ENCODE data around the gene PPP1R37.

The PPP1R37 gene

DNA sequence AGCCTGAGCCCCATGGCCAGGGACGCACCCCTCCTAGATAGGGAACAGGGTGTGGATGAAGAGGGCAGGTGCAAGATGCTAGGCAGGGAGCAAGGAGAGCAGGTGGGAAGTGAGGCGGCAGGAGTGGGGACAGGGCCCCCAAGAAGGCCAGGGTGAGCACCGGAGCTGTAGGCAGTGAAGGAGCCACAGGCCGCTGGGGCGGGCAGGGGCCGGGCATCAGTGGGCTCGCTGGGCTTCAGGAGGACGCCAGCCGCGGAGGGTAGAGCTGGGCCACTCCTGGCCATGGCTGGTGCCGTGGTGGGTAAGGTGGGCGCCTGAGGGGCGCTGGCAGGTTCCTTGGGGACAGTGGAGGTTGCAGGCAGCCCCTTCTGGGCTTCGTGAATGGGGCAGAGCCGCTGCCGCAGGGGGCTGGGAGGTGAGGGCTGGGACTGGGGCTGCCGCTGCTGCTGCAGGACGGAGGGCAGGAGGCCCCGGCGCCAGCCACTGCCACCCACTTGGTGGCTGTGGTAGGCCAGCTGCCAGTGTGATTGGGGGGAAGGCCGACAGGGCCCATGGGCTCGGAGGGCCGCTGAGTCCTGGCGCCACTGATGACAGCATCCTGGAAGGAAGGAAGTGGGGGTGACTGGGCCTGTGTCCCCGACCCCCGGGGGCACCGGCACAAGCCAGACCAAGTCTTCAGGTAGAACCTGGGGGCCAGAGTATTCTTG, 65.7 kb downstream of the PPP1R37 start:
- no peak for TF ChIP-seq POLR2AphosphoS5 (IDR thresholded peaks at IDR 0.05; ENCODE audit: low read depth, low read length)
- no peak for TF ChIP-seq SIN3A (IDR thresholded peaks at IDR 0.05; ENCODE audit: borderline replicate concordance, insufficient read depth, low read length)
- TF ChIP-seq, protein P1, sequence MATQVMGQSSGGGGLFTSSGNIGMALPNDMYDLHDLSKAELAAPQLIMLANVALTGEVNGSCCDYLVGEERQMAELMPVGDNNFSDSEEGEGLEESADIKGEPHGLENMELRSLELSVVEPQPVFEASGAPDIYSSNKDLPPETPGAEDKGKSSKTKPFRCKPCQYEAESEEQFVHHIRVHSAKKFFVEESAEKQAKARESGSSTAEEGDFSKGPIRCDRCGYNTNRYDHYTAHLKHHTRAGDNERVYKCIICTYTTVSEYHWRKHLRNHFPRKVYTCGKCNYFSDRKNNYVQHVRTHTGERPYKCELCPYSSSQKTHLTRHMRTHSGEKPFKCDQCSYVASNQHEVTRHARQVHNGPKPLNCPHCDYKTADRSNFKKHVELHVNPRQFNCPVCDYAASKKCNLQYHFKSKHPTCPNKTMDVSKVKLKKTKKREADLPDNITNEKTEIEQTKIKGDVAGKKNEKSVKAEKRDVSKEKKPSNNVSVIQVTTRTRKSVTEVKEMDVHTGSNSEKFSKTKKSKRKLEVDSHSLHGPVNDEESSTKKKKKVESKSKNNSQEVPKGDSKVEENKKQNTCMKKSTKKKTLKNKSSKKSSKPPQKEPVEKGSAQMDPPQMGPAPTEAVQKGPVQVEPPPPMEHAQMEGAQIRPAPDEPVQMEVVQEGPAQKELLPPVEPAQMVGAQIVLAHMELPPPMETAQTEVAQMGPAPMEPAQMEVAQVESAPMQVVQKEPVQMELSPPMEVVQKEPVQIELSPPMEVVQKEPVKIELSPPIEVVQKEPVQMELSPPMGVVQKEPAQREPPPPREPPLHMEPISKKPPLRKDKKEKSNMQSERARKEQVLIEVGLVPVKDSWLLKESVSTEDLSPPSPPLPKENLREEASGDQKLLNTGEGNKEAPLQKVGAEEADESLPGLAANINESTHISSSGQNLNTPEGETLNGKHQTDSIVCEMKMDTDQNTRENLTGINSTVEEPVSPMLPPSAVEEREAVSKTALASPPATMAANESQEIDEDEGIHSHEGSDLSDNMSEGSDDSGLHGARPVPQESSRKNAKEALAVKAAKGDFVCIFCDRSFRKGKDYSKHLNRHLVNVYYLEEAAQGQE (IDR thresholded peaks at IDR 0.05; ENCODE audit: insufficient read depth in 1 of 2, low read depth in 2 of 2, low read length in 2 of 2): no peak
- TF ChIP-seq FOXP2 (optimal IDR thresholded peaks at IDR 0.05; ENCODE audit: borderline replicate concordance, extremely low read depth, extremely low read length, insufficient read depth): no peak
- TF ChIP-seq TAF1 (IDR thresholded peaks at IDR 0.05; ENCODE audit: borderline replicate concordance, insufficient read depth, low read length): no peak

DNA sequence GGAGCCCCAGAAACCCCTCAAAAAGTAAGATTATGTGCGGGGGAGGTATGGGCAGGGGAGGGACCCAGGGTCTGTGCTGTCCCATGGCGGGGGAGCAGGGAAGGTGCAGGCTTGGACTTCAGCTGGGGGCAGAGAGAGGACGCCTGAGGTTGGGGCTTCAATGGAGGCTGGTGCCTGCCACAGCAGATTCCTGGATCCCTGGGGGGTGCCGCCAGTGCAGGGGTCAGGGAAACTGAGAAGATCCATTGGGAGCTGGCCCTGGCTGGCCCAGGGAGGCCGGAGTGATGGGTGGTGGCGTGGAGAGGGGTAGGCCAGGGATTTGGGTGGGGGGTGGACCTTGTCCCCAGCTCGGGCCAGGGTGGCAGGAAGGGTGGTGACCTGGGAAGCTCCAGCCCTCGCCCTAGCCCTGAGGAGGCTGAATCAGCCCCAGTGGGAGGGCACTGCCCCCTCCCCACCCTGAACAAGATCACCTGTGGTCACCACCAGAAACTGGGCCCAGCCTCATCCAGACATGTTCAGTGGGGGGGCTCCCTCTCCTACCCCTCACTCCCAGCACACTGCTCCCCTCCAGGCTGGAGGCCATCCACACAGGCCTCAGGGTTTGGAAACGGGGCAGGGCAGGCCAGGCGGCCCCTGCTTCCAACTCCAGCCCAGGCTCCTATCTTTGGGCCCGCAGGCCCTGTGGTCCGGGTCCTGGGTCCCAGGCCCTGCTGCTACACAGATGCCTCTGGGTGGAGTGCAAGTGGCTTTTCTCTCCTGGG, 66.4 kb downstream of the PPP1R37 start:
- TF ChIP-seq SIN3A (IDR thresholded peaks at IDR 0.05; ENCODE audit: borderline replicate concordance, insufficient read depth, low read length): no peak
- TF ChIP-seq POLR2AphosphoS5 (IDR thresholded peaks at IDR 0.05; ENCODE audit: low read depth, low read length): no peak
- TF ChIP-seq, protein P1 (IDR thresholded peaks at IDR 0.05; ENCODE audit: insufficient read depth in 1 of 2, low read depth in 2 of 2, low read length in 2 of 2): no peak
- TF ChIP-seq FOXP2 (optimal IDR thresholded peaks at IDR 0.05; ENCODE audit: borderline replicate concordance, extremely low read depth, extremely low read length, insufficient read depth): no peak
- no peak for TF ChIP-seq TAF1 (IDR thresholded peaks at IDR 0.05; ENCODE audit: borderline replicate concordance, insufficient read depth, low read length)

DNA sequence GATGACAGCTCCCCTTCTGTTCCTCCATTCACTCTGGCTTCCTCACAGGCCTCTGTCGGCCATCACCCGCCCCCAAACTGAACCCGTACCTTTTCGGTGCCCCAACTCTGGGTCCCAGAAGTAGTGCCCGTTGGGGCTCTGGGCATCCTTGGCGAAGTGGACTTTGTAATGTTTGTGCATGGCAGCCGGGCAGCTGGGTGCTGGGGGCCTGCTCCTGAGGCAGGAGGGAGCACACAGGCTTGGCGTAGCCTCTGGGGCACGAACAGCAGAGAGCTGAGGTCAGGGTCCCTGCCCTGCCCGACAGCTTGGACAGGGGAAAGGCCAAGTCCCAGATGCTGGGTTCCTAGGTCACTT, 67.0 kb downstream of the PPP1R37 start:
- no peak for TF ChIP-seq FOXP2 (optimal IDR thresholded peaks at IDR 0.05; ENCODE audit: borderline replicate concordance, extremely low read depth, extremely low read length, insufficient read depth)
- TF ChIP-seq SIN3A (IDR thresholded peaks at IDR 0.05; ENCODE audit: borderline replicate concordance, insufficient read depth, low read length): no peak
- TF ChIP-seq TAF1 (IDR thresholded peaks at IDR 0.05; ENCODE audit: borderline replicate concordance, insufficient read depth, low read length): no peak
- TF ChIP-seq POLR2AphosphoS5 (IDR thresholded peaks at IDR 0.05; ENCODE audit: low read depth, low read length): no peak
- TF ChIP-seq, protein P1 (IDR thresholded peaks at IDR 0.05; ENCODE audit: insufficient read depth in 1 of 2, low read depth in 2 of 2, low read length in 2 of 2): no peak

DNA sequence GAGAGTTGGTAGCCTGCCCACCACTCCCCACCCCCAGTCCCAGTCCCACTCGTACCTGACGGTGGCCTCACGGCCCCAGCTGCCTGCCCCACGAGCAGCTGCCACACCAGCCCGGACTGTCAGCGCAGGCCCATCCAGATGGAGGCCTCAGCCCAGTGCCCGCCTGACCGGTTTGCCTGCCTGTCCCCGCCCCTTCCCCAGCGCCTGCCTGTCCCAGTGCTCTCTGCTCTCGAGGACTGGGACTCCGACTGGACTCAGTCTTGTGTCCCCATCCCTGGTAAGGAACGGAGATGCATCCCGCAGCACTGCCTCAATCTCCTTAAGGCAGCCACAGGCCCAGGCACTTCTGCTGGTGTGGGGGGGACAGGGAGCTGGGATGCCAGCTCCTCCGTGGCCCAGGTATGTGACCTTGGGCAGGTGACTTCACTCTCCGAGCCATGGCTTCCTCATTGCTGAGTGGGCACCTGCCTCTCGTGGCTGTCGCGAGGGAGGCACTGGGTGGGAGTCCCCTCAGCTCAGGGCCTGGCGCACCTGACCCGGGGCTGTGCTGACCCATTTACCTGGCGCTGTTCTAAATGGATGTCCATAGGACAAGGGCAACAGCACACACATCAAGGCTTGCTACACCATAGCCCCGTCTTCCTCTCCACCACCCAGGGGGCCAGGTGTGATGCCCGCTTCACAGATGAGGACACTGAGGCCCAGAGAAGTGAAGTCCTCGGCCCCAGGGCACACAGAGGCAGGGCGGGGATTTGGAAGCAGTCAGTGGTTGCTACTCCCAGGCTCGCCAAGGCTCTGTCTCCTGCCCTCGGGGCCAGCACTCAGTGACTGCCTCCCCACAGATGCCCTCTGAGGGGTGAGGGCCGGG, 68.1 kb downstream of the PPP1R37 start, which contains the start of gene NKPD1:
Gene NKPD1 (minus strand): TSS at position 113 of the 868 bp plus-strand sequence. CDS start 832 bp downstream, outside the sequence.
- TF ChIP-seq, protein P1 (IDR thresholded peaks at IDR 0.05; ENCODE audit: insufficient read depth in 1 of 2, low read depth in 2 of 2, low read length in 2 of 2): no peak
- TF ChIP-seq SIN3A (IDR thresholded peaks at IDR 0.05; ENCODE audit: borderline replicate concordance, insufficient read depth, low read length) (no peak), FOXP2 (optimal IDR thresholded peaks at IDR 0.05; ENCODE audit: borderline replicate concordance, extremely low read depth, extremely low read length, insufficient read depth) (no peak), POLR2AphosphoS5 (IDR thresholded peaks at IDR 0.05; ENCODE audit: low read depth, low read length) (no peak), TAF1 (IDR thresholded peaks at IDR 0.05; ENCODE audit: borderline replicate concordance, insufficient read depth, low read length) (no peak)
